ENCODE data around the gene TSPAN7.

The TSPAN7 gene

DNA sequence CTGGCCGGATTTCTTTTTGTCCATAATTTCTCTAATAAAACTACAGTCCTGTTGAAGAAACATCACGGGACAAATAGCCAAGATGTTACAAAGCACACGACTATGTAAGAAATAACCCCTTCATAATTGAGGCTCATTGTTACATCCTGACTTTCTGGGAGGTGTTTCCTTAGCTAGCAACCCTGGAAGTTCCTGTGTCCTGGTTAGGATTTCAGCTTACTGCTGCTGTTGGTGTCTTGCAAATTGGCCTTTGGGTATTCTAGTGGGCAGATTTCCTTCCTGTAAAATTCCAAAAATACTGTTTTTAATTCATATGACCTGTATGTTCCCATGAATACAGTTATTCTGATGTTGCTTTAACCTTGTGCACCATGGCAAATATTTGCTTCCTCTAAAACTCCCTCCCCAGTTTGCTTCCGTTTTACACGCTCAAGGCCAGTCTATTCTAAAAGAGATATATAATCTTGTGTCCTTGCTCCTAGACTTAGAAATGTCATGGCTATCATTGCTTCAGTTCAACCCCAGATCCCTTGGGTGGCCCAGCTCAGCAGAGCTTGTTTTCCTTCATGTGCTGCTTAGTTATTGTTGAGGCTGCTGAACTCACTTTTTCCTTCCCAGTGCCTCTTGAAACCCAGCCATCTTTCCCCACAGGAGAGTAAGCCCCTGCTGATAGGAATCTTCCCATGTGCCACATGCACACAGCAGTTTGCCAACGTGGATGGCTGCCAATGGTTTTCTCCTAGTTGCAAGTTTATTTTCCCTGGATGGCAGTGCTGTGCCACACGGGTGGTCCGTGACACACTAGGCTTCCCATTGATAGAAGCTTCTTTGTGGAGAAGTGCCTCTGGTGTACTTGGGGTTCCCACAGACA is 75.8 kb downstream of the TSPAN7 start:
- Histone ChIP-seq H3K27me3 (ENCODE audit: insufficient read depth, poor library complexity, severe bottlenecking) (no peaks in the 10 kb centered on the region), H3K4me3 (ENCODE audit: severe bottlenecking) (no peak overlapping the region), H3K36me3 (ENCODE audit: low read depth) (no peaks in the 10 kb centered on the region), H3K9me3 (ENCODE audit: severe bottlenecking) (no peaks in the 10 kb centered on the region), H3K4me1 (ENCODE audit: insufficient read depth, poor library complexity, severe bottlenecking) (no peaks in the 10 kb centered on the region), H3K27ac (ENCODE audit: poor library complexity, severe bottlenecking) (no peak overlapping the region)
- TF ChIP-seq, protein P1, sequence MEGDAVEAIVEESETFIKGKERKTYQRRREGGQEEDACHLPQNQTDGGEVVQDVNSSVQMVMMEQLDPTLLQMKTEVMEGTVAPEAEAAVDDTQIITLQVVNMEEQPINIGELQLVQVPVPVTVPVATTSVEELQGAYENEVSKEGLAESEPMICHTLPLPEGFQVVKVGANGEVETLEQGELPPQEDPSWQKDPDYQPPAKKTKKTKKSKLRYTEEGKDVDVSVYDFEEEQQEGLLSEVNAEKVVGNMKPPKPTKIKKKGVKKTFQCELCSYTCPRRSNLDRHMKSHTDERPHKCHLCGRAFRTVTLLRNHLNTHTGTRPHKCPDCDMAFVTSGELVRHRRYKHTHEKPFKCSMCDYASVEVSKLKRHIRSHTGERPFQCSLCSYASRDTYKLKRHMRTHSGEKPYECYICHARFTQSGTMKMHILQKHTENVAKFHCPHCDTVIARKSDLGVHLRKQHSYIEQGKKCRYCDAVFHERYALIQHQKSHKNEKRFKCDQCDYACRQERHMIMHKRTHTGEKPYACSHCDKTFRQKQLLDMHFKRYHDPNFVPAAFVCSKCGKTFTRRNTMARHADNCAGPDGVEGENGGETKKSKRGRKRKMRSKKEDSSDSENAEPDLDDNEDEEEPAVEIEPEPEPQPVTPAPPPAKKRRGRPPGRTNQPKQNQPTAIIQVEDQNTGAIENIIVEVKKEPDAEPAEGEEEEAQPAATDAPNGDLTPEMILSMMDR (IDR thresholded peaks at IDR 0.05; ENCODE audit: poor library complexity, severe bottlenecking) = no peak
- DNase-seq (ENCODE audit: low spot score) (no peak), ATAC-seq (ENCODE audit: low read depth) (no peak)

DNA sequence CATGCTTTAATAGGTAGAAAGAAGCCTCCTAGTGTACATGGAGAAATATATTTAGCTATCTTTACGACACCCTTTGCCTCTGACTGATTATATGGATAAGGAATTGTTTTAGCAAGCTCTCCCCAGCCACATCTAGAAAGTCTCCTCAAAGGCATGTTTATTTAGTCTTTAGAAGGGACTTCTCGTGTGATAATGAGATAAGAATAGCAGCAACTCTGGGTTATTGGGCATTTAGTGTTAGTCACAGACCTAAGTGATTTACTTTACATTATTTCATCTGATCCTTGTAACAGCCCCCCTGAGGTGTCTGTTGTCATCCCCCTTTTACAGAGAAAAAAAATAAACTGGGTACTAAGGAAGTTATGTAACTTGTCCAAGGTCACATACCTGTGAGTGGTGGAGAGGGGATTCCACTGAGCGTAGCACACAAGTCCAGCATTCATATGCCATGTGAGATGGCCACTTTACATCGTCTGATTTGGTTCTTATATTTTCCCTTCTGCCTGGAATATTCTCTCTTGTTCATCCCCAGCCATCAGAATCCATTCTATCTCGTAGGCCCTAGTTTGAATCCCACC is 77.7 kb downstream of the TSPAN7 start:
- Histone ChIP-seq H3K4me1 (ENCODE audit: insufficient read depth, poor library complexity, severe bottlenecking) (no peaks in the 10 kb centered on the region), H3K36me3 (ENCODE audit: low read depth) (no peaks in the 10 kb centered on the region), H3K4me3 (ENCODE audit: severe bottlenecking) (no peak overlapping the region), H3K27ac (ENCODE audit: poor library complexity, severe bottlenecking) (no peak overlapping the region), H3K9me3 (ENCODE audit: severe bottlenecking) (no peaks in the 10 kb centered on the region), H3K27me3 (ENCODE audit: insufficient read depth, poor library complexity, severe bottlenecking) (no peaks in the 10 kb centered on the region)
- TF ChIP-seq, protein P1 (IDR thresholded peaks at IDR 0.05; ENCODE audit: poor library complexity, severe bottlenecking) = no peak
- no peak for ATAC-seq (ENCODE audit: low read depth)
- DNase-seq (ENCODE audit: low spot score) = no peak

DNA sequence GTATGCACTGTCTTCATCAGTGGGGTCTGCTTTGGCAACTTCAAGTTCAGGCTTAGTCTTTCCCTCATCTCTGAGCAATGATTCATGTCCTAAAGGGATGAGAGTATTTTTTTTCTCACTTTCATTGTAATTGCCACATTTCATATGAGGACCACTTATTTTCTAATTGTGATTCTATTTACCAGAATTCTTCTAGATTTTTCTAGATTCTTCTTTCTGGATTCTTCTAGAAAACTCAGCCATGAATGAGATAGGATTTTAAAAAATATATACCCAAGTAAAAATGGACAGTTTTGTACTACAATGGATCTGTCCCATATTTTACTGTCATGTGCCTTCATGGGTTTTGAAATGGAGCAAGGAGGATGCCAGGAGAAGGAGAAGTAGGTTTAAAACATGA is 78.4 kb downstream of the TSPAN7 start:
- H3K27me3 ChIP-seq (ENCODE audit: insufficient read depth, poor library complexity, severe bottlenecking) = no peaks in the 10 kb centered on the region
- DNase-seq (ENCODE audit: low spot score) = no peak
- no peaks in the 10 kb centered on the region for H3K9me3 ChIP-seq (ENCODE audit: severe bottlenecking)
- H3K4me1 ChIP-seq (ENCODE audit: insufficient read depth, poor library complexity, severe bottlenecking) = no peaks in the 10 kb centered on the region
- H3K4me3 ChIP-seq (ENCODE audit: severe bottlenecking) = no peak overlapping the region
- H3K27ac ChIP-seq (ENCODE audit: poor library complexity, severe bottlenecking) = no peak overlapping the region
- ATAC-seq (ENCODE audit: low read depth) = no peak
- TF ChIP-seq, protein P1 (IDR thresholded peaks at IDR 0.05; ENCODE audit: poor library complexity, severe bottlenecking) = no peak
- H3K36me3 ChIP-seq (ENCODE audit: low read depth) = no peaks in the 10 kb centered on the region

DNA sequence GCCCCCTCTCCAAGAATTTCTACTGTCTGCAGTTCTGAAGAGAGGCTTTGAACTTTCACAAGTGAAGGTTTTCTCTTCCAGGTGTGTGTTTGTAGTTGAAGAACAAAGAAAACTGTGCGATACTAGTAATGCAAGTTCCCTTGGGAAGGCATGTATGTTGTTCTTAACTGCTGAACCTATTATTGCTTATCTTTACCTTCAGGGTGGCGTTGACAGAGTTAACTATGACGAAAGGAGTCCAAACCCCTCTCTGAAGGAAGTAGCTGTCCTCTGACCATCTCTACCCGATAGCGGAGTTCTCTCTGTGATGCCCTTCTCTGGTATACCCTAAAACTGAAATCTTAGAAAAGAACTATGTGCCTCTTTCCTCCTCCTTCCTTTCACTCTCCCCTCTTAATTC is 79.9 kb downstream of the TSPAN7 start:
- TF ChIP-seq, protein P1 (IDR thresholded peaks at IDR 0.05; ENCODE audit: poor library complexity, severe bottlenecking) = no peak
- Histone ChIP-seq H3K4me3 (ENCODE audit: severe bottlenecking) (no peak overlapping the region), H3K4me1 (ENCODE audit: insufficient read depth, poor library complexity, severe bottlenecking) (no peaks in the 10 kb centered on the region), H3K27me3 (ENCODE audit: insufficient read depth, poor library complexity, severe bottlenecking) (no peaks in the 10 kb centered on the region), H3K9me3 (ENCODE audit: severe bottlenecking) (no peaks in the 10 kb centered on the region), H3K36me3 (ENCODE audit: low read depth) (no peaks in the 10 kb centered on the region), H3K27ac (ENCODE audit: poor library complexity, severe bottlenecking) (no peak overlapping the region)
- DNase-seq (ENCODE audit: low spot score) (no peak), ATAC-seq (ENCODE audit: low read depth) (no peak)

DNA sequence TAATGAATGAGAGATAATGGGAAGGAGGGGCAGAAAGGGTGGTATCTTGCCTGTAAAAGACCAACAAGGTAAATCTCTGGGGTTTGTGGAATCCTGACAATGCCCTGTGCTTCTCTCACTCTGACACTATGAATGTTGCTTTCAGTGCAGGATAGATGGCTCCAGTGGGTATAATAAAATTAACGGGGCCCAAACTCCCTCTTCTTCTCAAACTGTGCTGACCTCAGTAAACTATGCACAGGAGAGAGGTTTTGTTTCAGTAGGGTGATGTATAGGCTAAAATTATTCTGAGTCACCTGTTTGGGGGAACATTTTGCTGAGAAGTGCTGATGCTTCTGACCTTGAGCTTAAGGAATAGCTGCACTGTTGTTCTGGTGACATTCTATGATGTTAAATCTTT is 82.6 kb downstream of the TSPAN7 start:
- TF ChIP-seq, protein P1 (IDR thresholded peaks at IDR 0.05; ENCODE audit: poor library complexity, severe bottlenecking) = no peak
- Histone ChIP-seq H3K27me3 (ENCODE audit: insufficient read depth, poor library complexity, severe bottlenecking) (no peaks in the 10 kb centered on the region), H3K4me3 (ENCODE audit: severe bottlenecking) (no peak overlapping the region), H3K4me1 (ENCODE audit: insufficient read depth, poor library complexity, severe bottlenecking) (no peaks in the 10 kb centered on the region), H3K9me3 (ENCODE audit: severe bottlenecking) (no peaks in the 10 kb centered on the region), H3K36me3 (ENCODE audit: low read depth) (no peaks in the 10 kb centered on the region), H3K27ac (ENCODE audit: poor library complexity, severe bottlenecking) (no peak overlapping the region)
- no peak for DNase-seq (ENCODE audit: low spot score)
- ATAC-seq (ENCODE audit: low read depth) = no peak

Measured in RWPE2 (cell line).